Astrocyte of the spinal cord (primary cell): ENCODE data around the gene MAN2B2.
A peak's percentile ranks its signal among the peaks of the same experiment; 100 is the strongest.

Source experiments
- DNase-seq: peaks from one replicate; pipeline ENCODE4 v3.0.0; 2011; ENCODE audit warnings: low read depth, low spot score
- H3K4me3 ChIP-seq: 2 replicates; pipeline ENCODE4 v1.5.1; 2011; ENCODE audit warnings: low read depth, mild to moderate bottlenecking, low read length, moderate library complexity
- in situ Hi-C: cut with HindIII; loops from 2 replicates; pipeline ENCODE4 v1.10.0; 2017; ENCODE audit warnings: low sequenced_read_pairs
- TF ChIP-seq, protein P1 (sequence below): IDR thresholded peaks from 2 replicates; pipeline ENCODE4 v1.5.1; 2012; ENCODE audit warnings: low read depth, mild to moderate bottlenecking, low read length, inconsistent platforms

MAN2B2 gene

DNA sequence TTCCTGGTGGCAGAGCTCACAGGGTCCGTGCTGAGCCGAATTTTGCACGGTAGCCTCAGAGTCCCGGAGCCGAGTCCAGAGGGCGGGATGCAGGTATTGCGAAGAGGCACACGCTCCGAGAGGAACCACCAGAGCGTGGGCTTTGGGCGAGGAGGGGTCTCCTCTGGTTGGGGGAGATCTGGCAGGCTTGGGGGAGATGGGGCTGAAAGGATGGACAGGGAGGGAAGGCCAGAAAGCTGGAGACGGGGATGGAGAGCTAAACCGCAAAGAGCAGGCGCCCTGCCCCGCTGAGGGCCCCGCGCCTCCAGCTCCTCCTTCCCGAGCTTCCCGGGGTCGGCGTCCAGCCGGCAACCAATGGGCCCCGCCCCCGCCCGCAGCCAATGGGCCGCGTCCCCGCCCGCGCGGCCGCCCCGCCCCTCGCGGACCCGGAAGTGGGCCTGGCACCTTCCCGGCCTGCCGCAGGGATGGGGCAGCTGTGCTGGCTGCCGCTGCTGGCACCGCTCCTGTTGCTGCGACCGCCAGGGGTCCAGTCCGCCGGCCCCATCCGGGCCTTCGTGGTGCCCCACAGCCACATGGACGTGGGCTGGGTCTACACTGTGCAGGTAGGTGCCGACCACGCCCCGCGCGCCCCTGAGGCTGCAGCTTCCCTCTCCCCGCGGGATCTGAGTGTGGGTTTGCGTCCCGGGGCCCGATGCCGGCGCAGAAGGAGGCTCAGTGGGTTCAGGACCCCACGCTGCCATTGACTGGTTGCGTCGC, at the start of gene MAN2B2:
MAN2B2 (plus strand) TSS at position 443 of the 756 bp plus-strand sequence; CDS start at position 465, 22 bp downstream.
- in situ Hi-C loops = no loop called here
- TF ChIP-seq, protein P1, sequence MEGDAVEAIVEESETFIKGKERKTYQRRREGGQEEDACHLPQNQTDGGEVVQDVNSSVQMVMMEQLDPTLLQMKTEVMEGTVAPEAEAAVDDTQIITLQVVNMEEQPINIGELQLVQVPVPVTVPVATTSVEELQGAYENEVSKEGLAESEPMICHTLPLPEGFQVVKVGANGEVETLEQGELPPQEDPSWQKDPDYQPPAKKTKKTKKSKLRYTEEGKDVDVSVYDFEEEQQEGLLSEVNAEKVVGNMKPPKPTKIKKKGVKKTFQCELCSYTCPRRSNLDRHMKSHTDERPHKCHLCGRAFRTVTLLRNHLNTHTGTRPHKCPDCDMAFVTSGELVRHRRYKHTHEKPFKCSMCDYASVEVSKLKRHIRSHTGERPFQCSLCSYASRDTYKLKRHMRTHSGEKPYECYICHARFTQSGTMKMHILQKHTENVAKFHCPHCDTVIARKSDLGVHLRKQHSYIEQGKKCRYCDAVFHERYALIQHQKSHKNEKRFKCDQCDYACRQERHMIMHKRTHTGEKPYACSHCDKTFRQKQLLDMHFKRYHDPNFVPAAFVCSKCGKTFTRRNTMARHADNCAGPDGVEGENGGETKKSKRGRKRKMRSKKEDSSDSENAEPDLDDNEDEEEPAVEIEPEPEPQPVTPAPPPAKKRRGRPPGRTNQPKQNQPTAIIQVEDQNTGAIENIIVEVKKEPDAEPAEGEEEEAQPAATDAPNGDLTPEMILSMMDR = no peak
- peak within 1 kb of the TSS; percentile 83 for H3K4me3 ChIP-seq

GRCh38 chr4:6525474-6525873, 49.5 kb upstream of the MAN2B2 start:
- DNase-seq = no peak
- TF ChIP-seq, protein P1 = no peak
- in situ Hi-C loops = no loop called here

More for the DNA sequence above, at the start of gene MAN2B2:
- peak; percentile 63 for DNase-seq

GRCh38 chr4:6526156-6526555, 48.8 kb upstream of the MAN2B2 start:
- TF ChIP-seq, protein P1 = no peak

More at GRCh38 chr4:6525474-6525873, 49.5 kb upstream of the MAN2B2 start:
- no peak overlapping the region for H3K4me3 ChIP-seq

DNA sequence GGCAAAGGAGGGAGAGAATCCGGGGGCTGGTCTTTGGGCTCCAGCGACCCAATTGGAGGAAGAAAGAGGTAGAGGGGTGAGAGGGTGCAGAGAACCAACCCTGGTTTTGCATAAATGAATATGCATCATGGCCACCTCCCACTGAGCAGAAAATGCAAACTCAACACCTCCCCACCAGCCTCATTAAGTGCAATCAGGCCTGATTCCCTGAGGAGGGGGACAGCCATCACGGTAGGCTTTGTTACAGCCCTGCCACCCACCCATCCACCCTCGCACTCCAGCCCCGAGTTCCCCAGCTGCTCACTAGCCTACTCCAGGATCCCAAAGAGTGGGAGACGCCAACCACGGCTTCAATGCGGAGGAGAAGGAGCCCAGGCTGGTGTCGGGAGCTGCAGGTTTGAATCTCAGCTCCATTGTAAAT, 48.3 kb upstream of the MAN2B2 start:
- in situ Hi-C loops = no loop called here
- TF ChIP-seq, protein P1 = no peak
- H3K4me3 ChIP-seq = no peak overlapping the region
- no peak for DNase-seq

More at GRCh38 chr4:6526156-6526555, 48.8 kb upstream of the MAN2B2 start:
- H3K4me3 ChIP-seq = no peak overlapping the region
- DNase-seq = no peak
- in situ Hi-C loops = no loop called here

GRCh38 chr4:6527259-6527658, 47.7 kb upstream of the MAN2B2 start:
- no peak for DNase-seq
- in situ Hi-C loops = no loop called here
- TF ChIP-seq, protein P1 = no peak
- H3K4me3 ChIP-seq = no peak overlapping the region

GRCh38 chr4:6527683-6528595, 47.0 kb upstream of the MAN2B2 start:
- in situ Hi-C loops = no loop called here
- DNase-seq = no peak
- TF ChIP-seq, protein P1 = no peak
- H3K4me3 ChIP-seq = no peak overlapping the region
